Muscle of arm (tissue), 14 donors: Measurements from ENCODE around the gene PTPN1. TPM values are rescaled to one million over a fixed set of nuclear protein-coding genes. Genes with fewer than 3 reads are reported as not detected.
"Not testable (repeated sequence)": the region's sequence is repeated elsewhere in the genome, so short reads cannot be mapped to it uniquely, and the experiment has no call there.

ENCODE experiments used
- DNase-seq: peaks from one replicate; pipeline ENCODE4 v3.0.0-alpha.2; 2013
- long read RNA-seq, 11 donors: transcript quantifications; one replicate each; lab custom pipeline, GENCODE V29; 2026
- polyA plus RNA-seq, 12 donors: library from polyadenylated mRNA; unstranded; fragments of 120-200 nt; gene quantifications; one replicate each; pipeline ENCODE4 v1.2.1, GENCODE V29; 2013; ENCODE audit not compliant: insufficient read length in 12 of 12

The PTPN1 gene
- polyA plus RNA-seq: 10 to 100 TPM in 11 of 12 donors, not detected in 1; 16.9 to 22.1 (median 18.5) TPM
- long read RNA-seq, donor 1, full-length matches to known transcripts: 3 of 15 reads
- long read RNA-seq, donor 1, partial matches to known transcripts: 12 of 15 reads
- long read RNA-seq, donor 1, other reads (novel, unspliced or antisense): 0 of 15 reads
- long read RNA-seq, donor 2, full-length matches to known transcripts: 3 of 3 reads
- long read RNA-seq, donor 2, partial matches to known transcripts: 0 of 3 reads
- long read RNA-seq, donor 2, other reads (novel, unspliced or antisense): 0 of 3 reads
- long read RNA-seq, donor 3, partial matches to known transcripts: 6 of 6 reads
- long read RNA-seq, donor 3, other reads (novel, unspliced or antisense): 0 of 6 reads
- long read RNA-seq, donor 4, full-length matches to known transcripts: 1 of 1 reads
- long read RNA-seq, donor 4, partial matches to known transcripts: 0 of 1 reads
- long read RNA-seq, donor 4, other reads (novel, unspliced or antisense): 0 of 1 reads
- long read RNA-seq, donor 5, full-length matches to known transcripts: 6 of 13 reads
- long read RNA-seq, donor 5, partial matches to known transcripts: 7 of 13 reads
- long read RNA-seq, donor 5, other reads (novel, unspliced or antisense): 0 of 13 reads
- long read RNA-seq, donor 6, partial matches to known transcripts: 0 of 1 reads
- long read RNA-seq, donor 6, other reads (novel, unspliced or antisense): 0 of 1 reads
- long read RNA-seq, donor 7, full-length matches to known transcripts: 1 of 8 reads
- long read RNA-seq, donor 7, partial matches to known transcripts: 7 of 8 reads
- long read RNA-seq, donor 7, other reads (novel, unspliced or antisense): 0 of 8 reads
- long read RNA-seq, donor 8, full-length matches to known transcripts: 2 of 11 reads
- long read RNA-seq, donor 8, partial matches to known transcripts: 9 of 11 reads
- long read RNA-seq, donor 8, other reads (novel, unspliced or antisense): 0 of 11 reads
- long read RNA-seq, donor 9, full-length matches to known transcripts: 3 of 3 reads
- long read RNA-seq, donor 9, partial matches to known transcripts: 0 of 3 reads
- long read RNA-seq, donor 9, other reads (novel, unspliced or antisense): 0 of 3 reads
- long read RNA-seq, donor 10, full-length matches to known transcripts: 1 of 7 reads
- long read RNA-seq, donor 10, partial matches to known transcripts: 6 of 7 reads
- long read RNA-seq, donor 10, other reads (novel, unspliced or antisense): 0 of 7 reads
- long read RNA-seq, donor 11, full-length matches to known transcripts: 5 of 13 reads
- long read RNA-seq, donor 11, partial matches to known transcripts: 8 of 13 reads
- long read RNA-seq, donor 11, other reads (novel, unspliced or antisense): 0 of 13 reads

GRCh38 chr20:50509923-50510705, at the start of gene PTPN1:
Gene PTPN1, plus strand, starts transcription at chr20:50510383. Its CDS starts 145 bp downstream, at chr20:50510528.
- DNase-seq: peak; percentile 100

- peak; percentile 79 for DNase-seq
These were observed 49.4 kb upstream of the PTPN1 start for GRCh38 chr20:50460608-50461267.

DNA sequence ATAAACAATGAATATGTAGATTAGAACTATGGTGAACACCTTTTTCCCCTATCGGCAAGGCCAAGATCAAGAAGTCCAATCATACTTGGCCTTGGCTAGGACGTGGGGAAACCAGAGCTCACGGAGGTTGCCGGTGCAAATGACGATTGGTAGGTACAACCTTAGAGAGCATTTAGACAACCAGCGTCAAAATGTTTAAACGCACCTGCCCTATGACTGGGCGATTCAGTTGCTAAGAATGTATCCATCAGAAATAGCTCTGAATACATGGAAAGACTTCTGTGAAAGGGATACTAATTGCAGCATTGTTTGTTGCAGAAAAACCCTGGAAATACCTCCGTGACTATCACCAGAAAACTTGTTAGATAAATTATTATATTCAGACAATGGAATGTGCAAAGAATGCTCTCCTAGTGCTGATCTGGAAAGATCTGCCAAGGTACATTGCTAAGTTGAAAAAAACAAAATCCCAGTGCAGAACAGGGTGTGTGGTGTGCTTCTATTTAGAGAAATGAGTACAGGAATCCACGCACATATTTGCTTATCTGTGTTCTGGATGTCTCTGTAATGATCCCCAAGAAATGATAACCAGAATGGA, 48.0 kb upstream of the PTPN1 start:
- DNase-seq: no peak

DNA sequence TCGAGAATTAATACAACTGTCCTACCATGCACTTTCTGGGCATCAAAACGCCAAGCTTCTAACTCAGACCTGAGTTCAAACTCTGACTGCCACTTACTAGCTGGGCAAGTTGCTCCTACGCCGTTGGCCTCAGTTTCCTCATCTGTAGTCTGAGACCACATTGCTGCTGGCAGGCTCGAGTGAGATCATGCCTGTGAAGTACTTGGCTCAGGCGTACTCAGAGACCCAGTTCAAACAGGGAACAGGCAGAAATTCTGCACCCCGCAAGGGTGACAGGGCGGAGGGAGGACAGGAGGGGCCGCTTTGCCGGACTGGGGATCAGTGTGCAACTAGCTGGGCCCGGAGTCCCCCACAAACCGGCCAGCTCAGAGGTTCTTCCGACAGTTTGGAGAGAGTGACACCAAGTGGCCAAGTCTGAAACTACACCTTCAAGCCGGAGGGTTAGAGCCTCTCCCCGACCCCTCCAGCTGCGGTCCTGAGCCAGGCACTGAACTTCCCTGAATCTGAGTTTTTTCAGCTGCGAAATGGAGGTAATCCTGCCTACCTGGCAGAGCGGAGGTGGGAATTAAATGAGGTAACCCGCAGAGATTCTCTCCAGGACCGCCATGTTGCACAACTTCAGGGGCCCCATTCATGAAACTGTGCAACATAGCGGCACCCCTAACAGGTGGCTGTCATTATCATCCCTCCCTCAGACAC, 46.0 kb upstream of the PTPN1 start:
- DNase-seq: no peak

DNA sequence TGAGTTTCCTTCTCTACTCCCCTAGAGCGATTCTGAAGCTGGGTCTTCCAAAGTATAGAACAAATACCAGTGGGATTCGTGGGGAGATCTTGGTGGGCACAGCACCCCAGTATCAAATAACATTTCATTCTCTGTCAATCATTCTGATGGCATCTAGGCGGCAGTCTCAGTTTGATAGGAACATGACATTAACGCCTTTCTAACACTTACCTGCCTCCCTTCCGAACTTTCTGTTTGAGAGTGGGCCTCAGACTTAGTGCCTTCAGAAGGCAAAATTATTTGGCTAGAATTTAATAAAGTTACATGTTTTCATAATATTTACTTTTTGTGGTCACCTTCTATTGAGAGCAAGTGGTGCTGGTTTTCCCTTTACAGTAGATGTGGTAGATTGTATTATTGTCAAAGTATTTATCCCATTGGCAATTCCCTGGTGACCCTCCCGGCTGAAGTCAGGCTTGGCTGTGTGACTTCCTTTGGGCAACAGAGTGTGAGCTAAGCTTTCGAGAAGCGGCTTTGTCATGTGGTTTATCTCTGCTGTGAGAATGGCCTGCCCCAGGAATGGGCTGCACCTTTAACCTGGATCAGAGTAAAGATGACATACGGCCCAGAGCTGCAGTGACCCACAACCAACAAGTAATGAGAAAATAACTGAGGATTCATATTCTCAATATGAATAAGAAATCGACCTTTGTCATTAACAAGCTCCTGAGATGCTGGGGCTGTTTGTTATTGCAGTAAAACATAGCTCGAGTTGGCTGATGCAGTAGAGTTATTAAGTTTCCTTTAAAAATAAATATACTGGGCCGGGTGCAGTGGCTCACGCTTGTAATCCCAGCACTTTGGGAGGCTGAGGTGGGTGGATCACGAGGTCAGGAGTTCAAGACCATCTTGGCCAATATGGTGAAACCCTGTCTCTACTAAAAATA, 45.2 kb upstream of the PTPN1 start:
- no peak for DNase-seq

GRCh38 chr20:50467174-50467573, 43.0 kb upstream of the PTPN1 start:
- no peak for DNase-seq

- DNase-seq: peak; percentile 69
These were observed 42.3 kb upstream of the PTPN1 start for GRCh38 chr20:50467718-50468356.

GRCh38 chr20:50468378-50468798, 41.8 kb upstream of the PTPN1 start:
- no peak for DNase-seq

DNA sequence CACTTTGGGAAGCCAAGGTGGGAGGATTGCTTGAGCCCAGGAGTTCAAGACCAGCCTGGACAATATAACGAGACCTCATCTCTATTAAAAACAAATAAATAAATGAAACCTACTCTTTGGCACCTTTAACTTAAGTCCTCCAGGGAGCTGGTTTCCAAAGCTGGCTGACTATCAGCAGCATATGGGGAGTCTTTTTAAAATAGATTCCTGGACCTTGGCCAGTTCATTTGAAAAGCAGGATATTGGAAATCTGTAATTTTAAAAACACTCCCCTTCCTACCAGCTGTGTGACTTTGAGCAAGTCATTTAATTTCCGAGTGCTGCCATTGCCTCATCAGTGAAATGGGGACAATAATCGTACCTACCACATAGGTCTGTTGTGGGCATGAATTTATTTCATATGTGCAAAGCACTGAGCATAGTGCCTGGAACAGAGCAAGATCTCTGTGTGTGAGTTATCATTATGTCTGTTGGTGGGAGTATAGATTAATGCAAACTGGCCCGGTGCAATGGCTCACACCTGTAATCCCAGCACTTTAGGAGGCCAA, 40.9 kb upstream of the PTPN1 start:
- no peak for DNase-seq

DNA sequence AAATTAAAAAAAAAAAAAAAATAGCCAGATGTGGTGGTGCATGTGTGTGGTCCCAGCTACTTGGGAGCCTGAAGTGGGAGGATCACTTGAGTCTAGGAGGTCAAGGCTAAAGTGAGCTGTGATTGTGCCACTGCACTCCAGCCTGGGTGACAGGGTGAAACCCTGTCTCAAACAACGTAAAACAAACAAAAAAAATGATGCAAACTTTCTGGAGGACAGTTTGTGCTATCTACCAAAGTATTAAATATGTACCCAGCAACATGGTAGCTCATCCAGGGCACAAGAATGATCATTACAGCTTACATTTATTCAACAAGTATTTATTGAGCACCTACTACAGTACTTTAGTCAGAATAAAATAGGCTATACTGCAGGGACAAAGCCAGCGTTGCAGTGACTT, 40.4 kb upstream of the PTPN1 start:
- DNase-seq: no peak

DNA sequence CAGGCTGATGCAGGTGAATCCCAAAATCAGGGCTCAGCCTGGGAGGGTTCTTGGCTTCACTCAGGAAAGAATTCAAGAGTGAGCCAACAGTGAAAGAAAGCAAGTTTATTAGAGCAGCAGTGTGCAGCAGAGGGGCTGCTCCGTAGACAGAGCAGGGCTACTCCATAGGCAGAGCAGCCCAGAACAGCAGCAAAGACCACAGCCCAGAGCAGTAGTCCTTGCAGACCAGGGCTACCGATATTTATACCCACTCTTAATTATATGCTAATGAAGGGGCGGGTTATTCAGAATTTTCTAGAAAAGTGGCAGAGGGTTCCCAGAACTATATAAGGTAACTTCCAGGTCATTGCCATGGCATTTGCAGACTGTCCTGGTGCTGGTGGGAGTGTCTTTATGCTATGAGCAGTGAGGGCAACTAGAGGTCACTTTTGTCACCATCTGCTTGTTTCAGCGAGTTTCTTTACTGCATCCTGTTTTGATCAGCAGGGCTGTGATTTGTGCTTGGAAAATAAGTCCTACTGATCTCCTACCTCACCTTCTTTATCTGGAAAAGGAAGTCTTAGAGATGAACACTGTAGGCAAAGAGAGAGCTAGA, 39.8 kb upstream of the PTPN1 start:
- no peak for DNase-seq

GRCh38 chr20:50471231-50471630, 39.0 kb upstream of the PTPN1 start:
- no peak for DNase-seq

DNA sequence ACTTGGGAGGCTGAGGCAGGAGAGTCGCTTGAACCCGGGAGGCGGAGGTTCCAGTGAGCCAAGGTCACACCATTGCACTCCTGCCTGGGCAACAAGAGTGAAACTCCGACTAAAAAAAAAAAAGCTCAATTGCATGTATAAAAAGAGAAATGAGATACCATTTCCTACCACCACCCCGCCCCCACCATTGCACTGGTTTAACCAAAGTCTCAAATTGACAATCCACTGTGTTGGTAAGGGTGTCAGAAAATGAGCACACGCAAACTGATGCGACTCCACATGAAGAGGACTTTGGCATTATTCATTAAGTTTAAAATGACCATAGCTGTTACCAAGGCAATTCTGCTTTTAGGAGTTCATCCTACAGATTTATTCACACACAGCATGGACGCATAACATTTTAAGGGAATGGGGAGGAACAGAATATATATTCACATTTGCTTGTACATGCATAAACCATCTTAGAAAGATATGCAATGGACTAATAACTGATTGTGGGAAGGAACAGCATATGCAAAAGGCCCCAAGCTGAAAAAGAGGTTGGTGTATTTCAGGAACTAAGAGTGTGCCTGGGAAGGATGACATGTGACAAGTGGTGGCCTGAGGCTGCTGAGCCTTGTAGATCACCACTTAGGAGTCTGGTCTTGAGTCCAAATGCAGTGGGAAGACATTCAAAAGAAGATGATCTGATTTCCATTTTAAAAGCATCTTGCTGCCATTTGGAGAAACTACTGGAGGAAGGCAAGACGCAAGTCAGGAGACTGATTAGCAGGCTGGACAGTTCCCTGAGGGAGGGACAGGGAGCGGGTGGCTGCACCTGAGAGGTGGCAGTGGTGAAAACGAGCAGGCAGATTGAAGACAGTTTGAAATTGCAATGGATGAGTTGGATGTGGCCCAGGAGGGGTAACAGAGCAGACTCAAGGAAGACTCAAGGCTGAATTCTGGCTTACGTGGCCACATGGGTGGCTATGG, 37.2 kb upstream of the PTPN1 start:
- DNase-seq: no peak

DNA sequence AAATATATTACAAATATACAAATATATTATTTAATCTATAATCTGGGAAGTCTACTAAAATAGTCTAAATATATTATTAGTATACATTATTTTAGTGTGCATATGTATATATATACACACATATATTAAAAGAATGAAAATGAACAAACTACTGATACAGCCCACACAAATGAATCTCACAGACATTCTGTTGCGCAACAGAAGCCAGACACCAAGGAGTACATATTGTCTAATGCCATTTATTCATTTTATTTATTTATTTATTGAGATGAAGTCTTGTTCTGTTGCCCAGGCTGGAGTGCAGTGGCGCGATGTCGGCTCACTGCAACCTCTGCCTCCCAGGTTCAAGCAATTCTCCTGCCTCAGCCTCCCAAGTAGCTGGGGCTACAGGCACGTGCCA, 35.8 kb upstream of the PTPN1 start:
- DNase-seq: not testable (repeated sequence)

DNA sequence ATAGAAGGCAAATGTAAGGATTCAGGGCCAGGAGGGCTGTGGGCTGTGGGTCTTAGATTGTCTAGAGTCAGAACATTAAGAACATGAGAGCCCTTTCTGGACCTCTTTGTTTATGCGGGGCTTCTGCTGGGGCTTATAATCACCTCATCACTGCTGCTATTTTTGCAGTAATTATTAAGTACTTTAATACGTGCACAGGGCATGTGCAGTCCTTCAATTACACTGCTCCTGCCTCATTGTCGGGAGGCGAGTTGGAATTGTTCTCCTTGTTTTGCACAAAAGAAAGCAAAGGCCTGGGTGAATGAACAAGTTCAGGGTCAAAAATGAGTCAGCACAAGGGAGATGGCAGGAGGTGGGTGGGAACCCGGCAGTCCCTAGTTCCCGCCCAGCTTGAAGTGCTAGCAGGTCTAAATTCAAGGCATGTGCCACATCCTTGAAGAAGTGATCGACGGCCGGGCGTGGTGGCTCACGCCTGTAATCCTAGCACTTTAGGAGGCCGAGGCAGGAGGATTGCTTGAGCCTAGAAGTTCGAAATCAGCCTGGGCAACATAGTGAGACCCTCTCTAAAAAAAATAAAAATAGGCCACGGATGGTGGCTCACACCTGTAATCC, 34.4 kb upstream of the PTPN1 start:
- DNase-seq: no peak
